Fibroblast of lung (primary cell): ENCODE results near the gene TWNK.

Experiments
- CTCF ChIP-seq, 2 donors: IDR thresholded peaks in 1 of 2; conservative IDR thresholded peaks in 1 of 2; 1 replicate in 1 of 2; 2 replicates in 1 of 2; pipeline ENCODE4 v1.5.1; 2011 to 2012; ENCODE audit warnings: low read length in 2 of 2, control low read depth in 1 of 2, inconsistent platforms in 1 of 2, low read depth in 1 of 2, mild to moderate bottlenecking in 1 of 2
- EZH2 ChIP-seq: IDR thresholded peaks from 2 replicates; pipeline ENCODE4 v1.5.1; 2012; ENCODE audit warnings: low read length, control low read depth, mild to moderate bottlenecking; ENCODE audit errors: missing control alignments

- TF ChIP-seq CTCF (conservative IDR thresholded peaks at IDR 0.05 in 1 of 2, IDR thresholded peaks at IDR 0.05 in 1 of 2; ENCODE audit: low read depth in 1 of 2, low read length in 2 of 2) (no peak), EZH2 (no peak)
Observed at GRCh38 chr10:100977436-100977835, 9.9 kb upstream of the TWNK start.
